Skin epidermis (tissue), 12 donors: ENCODE measurements around the gene SP2.
A peak's percentile ranks its signal among the peaks of the same experiment; 100 is the strongest.

Experiments
- H3K27ac ChIP-seq, 21 experiments: fragments of 200-600 bp; sonication (generic) in 11 of 21; one replicate each; pipeline ENCODE4 v1.5.0; 2020; ENCODE audit warnings: mild to moderate bottlenecking in 3 of 21, inconsistent platforms in 2 of 21, moderate library complexity in 2 of 21
- H3K4me3 ChIP-seq, 7 experiments: fragments of 200-600 bp; sonication (generic) in 2 of 7; one replicate each; pipeline ENCODE4 v1.5.0; 2020; ENCODE audit warnings: inconsistent platforms in 2 of 7, mild to moderate bottlenecking in 2 of 7, moderate library complexity in 1 of 7

SP2 gene

GRCh38 chr17:47959825-47960655 is 64.0 kb downstream of the SP2 start:
- H3K27ac ChIP-seq, result no peak overlapping the region
- H3K4me3 ChIP-seq, result no peak overlapping the region

GRCh38 chr17:47961406-47961805 is 65.4 kb downstream of the SP2 start:
- Histone ChIP-seq H3K4me3 (no peak overlapping the region), H3K27ac (no peak overlapping the region)

GRCh38 chr17:47962901-47963300 is 66.9 kb downstream of the SP2 start:
- Histone ChIP-seq H3K4me3 (no peak overlapping the region), H3K27ac (no peak overlapping the region)

GRCh38 chr17:47964856-47965255 is 68.8 kb downstream of the SP2 start:
- H3K27ac ChIP-seq, result no peak overlapping the region
- no peak overlapping the region for H3K4me3 ChIP-seq

- H3K27ac ChIP-seq, result peak overlapping the region in 3 of 21 experiments; percentile 31 to 58 (median 34)
- H3K4me3 ChIP-seq, result no peak overlapping the region
Measured at GRCh38 chr17:47966079-47966519, 70.1 kb downstream of the SP2 start.

- Histone ChIP-seq H3K27ac (peak overlapping the region in 5 of 21 experiments; percentile 8 to 68 (median 25)), H3K4me3 (no peak overlapping the region)
Measured at GRCh38 chr17:47967607-47968252, 71.7 kb downstream of the SP2 start.

- Histone ChIP-seq H3K27ac (no peak overlapping the region), H3K4me3 (no peak overlapping the region)
Measured at GRCh38 chr17:47968836-47969235, 72.8 kb downstream of the SP2 start.

- peak overlapping the region in 5 of 21 experiments; percentile 11 to 65 (median 41) for H3K27ac ChIP-seq
- peak overlapping the region in 6 of 7 experiments; percentile 64 to 96 (median 89) for H3K4me3 ChIP-seq
Measured at GRCh38 chr17:47969930-47970724, 74.1 kb downstream of the SP2 start.

- H3K27ac ChIP-seq, result peak within 1 kb of the TSS in 20 of 21 experiments; percentile 40 to 89 (median 78)
- peak within 1 kb of the TSS; percentile 59 to 96 (median 88) for H3K4me3 ChIP-seq
Measured at GRCh38 chr17:47970725-47971499, 74.9 kb downstream of the SP2 start, which contains the start of gene CDK5RAP3. Gene CDK5RAP3 (plus strand): TSS chr17:47971113. CDS start chr17:47971147, 34 bp downstream.

GRCh38 chr17:47973541-47973940 is 77.5 kb downstream of the SP2 start:
- no peak overlapping the region for H3K27ac ChIP-seq

GRCh38 chr17:47975189-47975822 is 79.3 kb downstream of the SP2 start:
- H3K27ac ChIP-seq, result no peak overlapping the region
- no peak overlapping the region for H3K4me3 ChIP-seq

More at GRCh38 chr17:47973541-47973940, 77.5 kb downstream of the SP2 start:
- no peak overlapping the region for H3K4me3 ChIP-seq

- H3K27ac ChIP-seq, result no peak overlapping the region
Measured at GRCh38 chr17:47975823-47976205, 79.8 kb downstream of the SP2 start.

GRCh38 chr17:47978324-47978723 is 82.3 kb downstream of the SP2 start:
- Histone ChIP-seq H3K27ac (no peak overlapping the region), H3K4me3 (no peak overlapping the region)

More at GRCh38 chr17:47975823-47976205, 79.8 kb downstream of the SP2 start:
- no peak overlapping the region for H3K4me3 ChIP-seq
